Measurements from ENCODE around the gene CRAT. TPM values are rescaled to one million over a fixed set of nuclear protein-coding genes. Genes with fewer than 3 reads are reported as not detected.

CRAT gene
- total RNA-seq, 4 donors from 2014 or later = 59.6 to 91.2 (median 67.5) TPM

GRCh38 chr9:129054163-129054851 is 56.3 kb downstream of the CRAT start:
- ATAC-seq = no peak
- H3K27me3 ChIP-seq = no peaks in the 10 kb centered on the region
- no peak overlapping the region for H3K4me3 ChIP-seq
- TF ChIP-seq EP300 (IDR thresholded peaks at IDR 0.05) (no peak), POLR2A (IDR thresholded peaks at IDR 0.05) (no peak), POLR2AphosphoS5 (IDR thresholded peaks at IDR 0.05) (no peak), CTCF (IDR thresholded peaks at IDR 0.05) (no peak)
- H3K9me3 ChIP-seq = no peaks in the 10 kb centered on the region
- WGBS, 2 donors (ENCODE audit: low coverage in 1 of 2) = 71 to 83% methylated on average over 4 to 5 of the region's 5 CpGs
- H3K4me1 ChIP-seq = no peaks in the 10 kb centered on the region
- H3K27ac ChIP-seq = no peak overlapping the region
- peaks cover 0 to 99% of the 10 kb centered on the region in 2 donors for H3K36me3 ChIP-seq

- Histone ChIP-seq H3K27ac (no peak overlapping the region), H3K9me3 (no peaks in the 10 kb centered on the region), H3K27me3 (no peaks in the 10 kb centered on the region), H3K4me3 (no peak overlapping the region), H3K4me1 (no peaks in the 10 kb centered on the region), H3K36me3 (peaks cover 0 to 100% of the 10 kb centered on the region in 2 donors)
- no peak for TF ChIP-seq POLR2AphosphoS5 (IDR thresholded peaks at IDR 0.05)
- no peak for TF ChIP-seq CTCF (IDR thresholded peaks at IDR 0.05)
- TF ChIP-seq POLR2A (IDR thresholded peaks at IDR 0.05) = no peak
- TF ChIP-seq EP300 (IDR thresholded peaks at IDR 0.05) = no peak
- no peak for ATAC-seq
- 90 to 94% methylated on average over 4 to 5 of the region's 6 CpGs for WGBS, 2 donors (ENCODE audit: low coverage in 1 of 2)
These were observed 57.6 kb downstream of the CRAT start for GRCh38 chr9:129053020-129053419.

GRCh38 chr9:129052592-129052991 is 58.0 kb downstream of the CRAT start:
- H3K27ac ChIP-seq = no peak overlapping the region
- H3K27me3 ChIP-seq = no peaks in the 10 kb centered on the region
- H3K4me3 ChIP-seq = no peak overlapping the region
- peaks cover 0 to 100% of the 10 kb centered on the region in 2 donors for H3K36me3 ChIP-seq
- ATAC-seq = no peak
- H3K4me1 ChIP-seq = no peaks in the 10 kb centered on the region
- H3K9me3 ChIP-seq = no peaks in the 10 kb centered on the region
- TF ChIP-seq CTCF (IDR thresholded peaks at IDR 0.05) = no peak
- TF ChIP-seq POLR2A (IDR thresholded peaks at IDR 0.05) = no peak
- no peak for TF ChIP-seq POLR2AphosphoS5 (IDR thresholded peaks at IDR 0.05)
- no peak for TF ChIP-seq EP300 (IDR thresholded peaks at IDR 0.05)
- 87 to 96% methylated on average over 4 to 7 of the region's 8 CpGs for WGBS, 2 donors (ENCODE audit: low coverage in 1 of 2)

Other genes with a start within 250 kb of the CRAT start
- 1 to 10 TPM; 3.4 to 7.9 (median 4.8) TPM for gene KYAT1, start 228.8 kb downstream of the CRAT start, total RNA-seq
- 10 to 100 TPM; 38.1 to 95.1 (median 49.9) TPM for gene LRRC8A, start 228.7 kb downstream of the CRAT start, total RNA-seq
- 10 to 100 TPM in 3 of 4 donors, 1 to 10 TPM in 1; 9.6 to 27.1 (median 25.4) TPM for gene PHYHD1, start 189.8 kb downstream of the CRAT start, total RNA-seq
- 10 to 100 TPM in 3 of 4 donors, 1 to 10 TPM in 1; 9.8 to 17.1 (median 13.0) TPM for gene DOLK, start 163.2 kb downstream of the CRAT start, total RNA-seq
- gene NUP188, start 163.1 kb downstream of the CRAT start, total RNA-seq = 10 to 100 TPM; 18.6 to 32.7 (median 29.1) TPM
- gene SH3GLB2, start 82.5 kb downstream of the CRAT start, total RNA-seq = 100 to 1,000 TPM in 1 of 4 donors, 10 to 100 TPM in 3; 80.3 to 123 (median 83.6) TPM
- gene MIGA2, start 74.2 kb downstream of the CRAT start, total RNA-seq = 10 to 100 TPM; 16.2 to 38.3 (median 24.6) TPM
- gene DOLPP1, start 29.7 kb downstream of the CRAT start, total RNA-seq = 1 to 10 TPM; 2.7 to 6.2 (median 6.0) TPM
- 100 to 1,000 TPM in 1 of 4 donors, 10 to 100 TPM in 3; 58.7 to 100 (median 71.6) TPM for gene PTPA, start 622 bp upstream of the CRAT start, total RNA-seq
- gene IER5L, start 67.5 kb upstream of the CRAT start, total RNA-seq = 10 to 100 TPM in 2 of 4 donors, 1 to 10 TPM in 2; 7.4 to 14.3 (median 10.4) TPM